GM23338 (cell line): ENCODE data around the gene SORCS2. TPM values are rescaled to one million over a fixed set of nuclear protein-coding genes. Genes with fewer than 3 reads are reported as not detected.

Source experiments
- ATAC-seq: fragments of 200-7000 bp; cut with Tn5 transposase; 3 replicates; pipeline ENCODE4 v1.9.1; 2020
- DNase-seq: peaks from one replicate; pipeline ENCODE4 v3.0.0-alpha.2; 2015; ENCODE audit warnings: low spot score
- H2AFZ ChIP-seq: fragments of 200-600 bp; sonication (generic); 2 replicates; pipeline ENCODE4 v1.8.0; 2016; ENCODE audit warnings: antibody characterized with exemption, mild to moderate bottlenecking, moderate library complexity
- H3F3A ChIP-seq: fragments of 200-600 bp; sonication (generic); replicated peaks from 2 replicates; pipeline ENCODE4 v1.8.0; 2017; ENCODE audit warnings: antibody characterized with exemption, mixed run types, low read depth
- H3K27ac ChIP-seq: fragments of 200-600 bp; sonication (generic); 2 replicates; pipeline ENCODE4 v1.6.1; 2016; ENCODE audit warnings: low read depth
- H3K27me3 ChIP-seq: fragments of 200-600 bp; sonication (generic); 2 replicates; pipeline ENCODE4 v1.8.0; 2016; ENCODE audit warnings: mild to moderate bottlenecking, mixed run types, moderate library complexity; ENCODE audit not compliant: insufficient read depth
- H3K36me3 ChIP-seq: fragments of 200-600 bp; sonication (generic); 2 replicates; pipeline ENCODE4 v1.8.0; 2016; ENCODE audit warnings: mild to moderate bottlenecking; ENCODE audit not compliant: insufficient read depth
- H3K4me1 ChIP-seq: fragments of 200-600 bp; sonication (generic); 2 replicates; pipeline ENCODE4 v1.8.0; 2016; ENCODE audit warnings: mild to moderate bottlenecking, moderate library complexity; ENCODE audit not compliant: insufficient read depth
- H3K4me2 ChIP-seq: fragments of 200-600 bp; sonication (generic); 2 replicates; pipeline ENCODE4 v1.7.1; 2017; ENCODE audit warnings: mixed run types
- H3K4me3 ChIP-seq: fragments of 200-600 bp; sonication (generic); 2 replicates; pipeline ENCODE4 v1.6.1; 2016; ENCODE audit warnings: mixed run types
- H3K79me2 ChIP-seq: fragments of 200-600 bp; sonication (generic); replicated peaks from 2 replicates; pipeline ENCODE4 v1.8.0; 2017; ENCODE audit warnings: mild to moderate bottlenecking; ENCODE audit not compliant: insufficient read depth
- H3K9me2 ChIP-seq: fragments of 200-600 bp; sonication (generic); 2 replicates; pipeline ENCODE4 v1.8.0; 2017; ENCODE audit not compliant: insufficient read depth
- H4K20me1 ChIP-seq: fragments of 200-600 bp; sonication (generic); replicated peaks from 2 replicates; pipeline ENCODE4 v1.8.0; 2017; ENCODE audit warnings: mild to moderate bottlenecking; ENCODE audit not compliant: insufficient read depth
- H3K27ac Mint-ChIP-seq: 2 replicates; pipeline ENCODE4 v1.8.0; 2020; ENCODE audit warnings: inconsistent platforms, mild to moderate bottlenecking, moderate library complexity, mixed read lengths
- H3K27me3 Mint-ChIP-seq: 3 replicates; pipeline ENCODE4 v1.8.0; 2022; ENCODE audit warnings: low read depth, mild to moderate bottlenecking, moderate library complexity, mixed read lengths, inconsistent platforms; ENCODE audit not compliant: insufficient read depth, poor library complexity
- H3K36me3 Mint-ChIP-seq: 3 replicates; pipeline ENCODE4 v1.8.0; 2021; ENCODE audit warnings: low read depth, mild to moderate bottlenecking, inconsistent platforms, moderate library complexity, mixed read lengths
- H3K4me1 Mint-ChIP-seq: 3 replicates; pipeline ENCODE4 v1.8.0; 2020; ENCODE audit warnings: mild to moderate bottlenecking, inconsistent platforms, mixed read lengths
- H3K4me3 Mint-ChIP-seq: 3 replicates; pipeline ENCODE4 v1.8.0; 2021; ENCODE audit warnings: moderate library complexity, mild to moderate bottlenecking, inconsistent platforms, mixed read lengths
- H3K9me3 Mint-ChIP-seq: 3 replicates; pipeline ENCODE4 v1.8.0; 2020; ENCODE audit warnings: moderate library complexity, mild to moderate bottlenecking, inconsistent platforms, mixed read lengths
- CREB1 ChIP-seq: fragments of 250-450 bp; sonication (Bioruptor Pico); IDR thresholded peaks from 2 replicates; pipeline ENCODE4 v1.5.0; 2020; ENCODE audit warnings: low read depth, mild to moderate bottlenecking, moderate library complexity
- EZH2 ChIP-seq: fragments of 200-600 bp; sonication (generic); IDR thresholded peaks from one replicate; pipeline ENCODE4 v1.8.0; 2017; ENCODE audit warnings: antibody characterized with exemption, mild to moderate bottlenecking, low read depth; ENCODE audit not compliant: unreplicated experiment
- EZH2phosphoT487 ChIP-seq: fragments of 200-600 bp; sonication (generic); IDR thresholded peaks from one replicate; pipeline ENCODE4 v1.8.1; 2018; ENCODE audit warnings: antibody characterized with exemption; ENCODE audit not compliant: unreplicated experiment
- JUNB ChIP-seq: IDR thresholded peaks from one replicate; pipeline ENCODE4 v1.6.1; 2016; ENCODE audit warnings: antibody characterized with exemption; ENCODE audit not compliant: unreplicated experiment
- NANOG ChIP-seq: IDR thresholded peaks from 2 replicates; pipeline ENCODE4 v1.6.1; 2016; ENCODE audit warnings: antibody characterized with exemption, borderline replicate concordance
- POLR2AphosphoS5 ChIP-seq: IDR thresholded peaks from 2 replicates; pipeline ENCODE4 v1.6.1; 2016; ENCODE audit warnings: antibody characterized with exemption, low read depth
- STAT1 ChIP-seq: IDR thresholded peaks from one replicate; pipeline ENCODE4 v1.6.1; 2016; ENCODE audit warnings: antibody characterized with exemption; ENCODE audit not compliant: unreplicated experiment
- ZNF114 ChIP-seq: fragments of 250-450 bp; sonication (Bioruptor Pico); IDR thresholded peaks from 2 replicates; pipeline ENCODE4 v1.5.0; 2020; ENCODE audit warnings: mild to moderate bottlenecking, moderate library complexity
- ZNF331 ChIP-seq: fragments of 250-450 bp; sonication (Bioruptor Pico); IDR thresholded peaks from 2 replicates; pipeline ENCODE4 v1.5.0; 2020; ENCODE audit warnings: low read depth, mild to moderate bottlenecking, moderate library complexity
- polyA plus RNA-seq: library from polyadenylated mRNA; unstranded; fragments of >200 nt; fragmentation: Nextera tagmentation; extraction: Ambion mirVana; gene quantifications from 2 replicates; pipeline ENCODE4 v1.2.1, GENCODE V29; 2016
- total RNA-seq: library from RNA; depleted of rRNA; stranded (reverse); fragments of >200 nt; shearing (Covaris generic); gene quantifications from 2 replicates; pipeline ENCODE4 v1.2.3, GENCODE V29; 2014
- TF ChIP-seq, protein P1 (sequence below): fragments of 250-450 bp; sonication (Bioruptor Pico); IDR thresholded peaks from 2 replicates; pipeline ENCODE4 v1.5.0; 2020; ENCODE audit warnings: mild to moderate bottlenecking, moderate library complexity
- TF ChIP-seq, protein P2 (sequence below): IDR thresholded peaks from 2 replicates; pipeline ENCODE4 v1.6.1; 2016; ENCODE audit warnings: antibody characterized with exemption
- TF ChIP-seq, protein P3 (sequence below), 2 experiments: fragments of 200-600 bp in 1 of 2; sonication (generic) in 1 of 2; conservative IDR thresholded peaks; 2 replicates each; pipeline versions ENCODE4 v1.5.1 to v1.6.1; 2016 to 2017; ENCODE audit warnings: antibody characterized with exemption in 2 of 2, low read depth in 2 of 2, mild to moderate bottlenecking in 2 of 2, moderate library complexity in 1 of 2
- TF ChIP-seq, protein P4 (sequence below): IDR thresholded peaks from one replicate; pipeline ENCODE4 v1.6.1; 2018; ENCODE audit warnings: antibody characterized with exemption; ENCODE audit not compliant: unreplicated experiment

SORCS2 gene
- total and polyA plus RNA-seq, 2 experiments from 2014 or later, result 0.47 to 2.4 TPM

DNA sequence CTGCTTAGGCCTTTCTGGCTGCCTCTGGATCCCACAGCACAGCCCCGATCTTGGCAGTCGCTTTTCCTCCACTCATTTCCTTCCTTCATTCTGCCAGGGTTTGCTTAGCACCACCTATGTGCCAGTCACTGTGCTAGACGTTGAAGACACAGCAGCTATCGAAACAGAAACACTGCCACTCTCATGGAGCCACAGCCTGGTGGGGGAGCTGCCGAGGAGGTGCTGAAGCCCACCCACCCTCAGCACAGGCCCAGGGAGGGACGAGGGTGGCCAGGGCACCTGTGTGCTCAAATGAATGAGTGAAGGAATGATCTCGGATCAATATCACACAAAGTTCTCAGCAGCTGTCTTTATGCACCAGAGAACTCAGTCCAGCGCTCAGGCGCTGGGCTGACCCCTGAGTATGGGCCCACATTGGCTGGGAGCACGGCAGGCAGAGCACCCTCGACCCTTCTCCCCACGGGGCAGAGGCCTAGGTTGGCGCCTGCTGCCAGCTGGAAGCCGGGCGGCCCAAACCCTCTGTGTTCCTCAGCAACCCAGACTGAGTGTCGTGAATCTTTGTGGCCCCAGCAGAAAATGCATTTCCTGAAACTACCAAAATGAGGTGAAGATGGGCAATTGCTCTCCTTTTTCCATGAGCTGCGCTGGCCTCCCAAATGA lies 108.9 kb downstream of the SORCS2 start:
- ATAC-seq, result no peak
- Mint-ChIP-seq H3K9me3 (no peaks in the 10 kb centered on the region), H3K36me3 (no peaks in the 10 kb centered on the region), H3K27me3 (peaks cover 14% of the 10 kb centered on the region), H3K27ac (no peak overlapping the region), H3K4me3 (no peak overlapping the region), H3K4me1 (peaks cover 4% of the 10 kb centered on the region)
- Histone ChIP-seq H3F3A (no peaks in the 10 kb centered on the region), H2AFZ (no peak overlapping the region), H4K20me1 (no peaks in the 10 kb centered on the region), H3K27me3 (no peaks in the 10 kb centered on the region), H3K4me3 (no peak overlapping the region), H3K4me2 (no peak overlapping the region), H3K4me1 (no peaks in the 10 kb centered on the region), H3K9me2 (no peaks in the 10 kb centered on the region), H3K79me2 (no peaks in the 10 kb centered on the region), H3K27ac (no peak overlapping the region), H3K36me3 (no peaks in the 10 kb centered on the region)
- TF ChIP-seq CREB1 (CRISPR knock-in tag), result no peak
- no peak for TF ChIP-seq ZNF331
- TF ChIP-seq JUNB, result no peak
- TF ChIP-seq ZNF114 (CRISPR knock-in tag), result no peak
- TF ChIP-seq, protein P1, sequence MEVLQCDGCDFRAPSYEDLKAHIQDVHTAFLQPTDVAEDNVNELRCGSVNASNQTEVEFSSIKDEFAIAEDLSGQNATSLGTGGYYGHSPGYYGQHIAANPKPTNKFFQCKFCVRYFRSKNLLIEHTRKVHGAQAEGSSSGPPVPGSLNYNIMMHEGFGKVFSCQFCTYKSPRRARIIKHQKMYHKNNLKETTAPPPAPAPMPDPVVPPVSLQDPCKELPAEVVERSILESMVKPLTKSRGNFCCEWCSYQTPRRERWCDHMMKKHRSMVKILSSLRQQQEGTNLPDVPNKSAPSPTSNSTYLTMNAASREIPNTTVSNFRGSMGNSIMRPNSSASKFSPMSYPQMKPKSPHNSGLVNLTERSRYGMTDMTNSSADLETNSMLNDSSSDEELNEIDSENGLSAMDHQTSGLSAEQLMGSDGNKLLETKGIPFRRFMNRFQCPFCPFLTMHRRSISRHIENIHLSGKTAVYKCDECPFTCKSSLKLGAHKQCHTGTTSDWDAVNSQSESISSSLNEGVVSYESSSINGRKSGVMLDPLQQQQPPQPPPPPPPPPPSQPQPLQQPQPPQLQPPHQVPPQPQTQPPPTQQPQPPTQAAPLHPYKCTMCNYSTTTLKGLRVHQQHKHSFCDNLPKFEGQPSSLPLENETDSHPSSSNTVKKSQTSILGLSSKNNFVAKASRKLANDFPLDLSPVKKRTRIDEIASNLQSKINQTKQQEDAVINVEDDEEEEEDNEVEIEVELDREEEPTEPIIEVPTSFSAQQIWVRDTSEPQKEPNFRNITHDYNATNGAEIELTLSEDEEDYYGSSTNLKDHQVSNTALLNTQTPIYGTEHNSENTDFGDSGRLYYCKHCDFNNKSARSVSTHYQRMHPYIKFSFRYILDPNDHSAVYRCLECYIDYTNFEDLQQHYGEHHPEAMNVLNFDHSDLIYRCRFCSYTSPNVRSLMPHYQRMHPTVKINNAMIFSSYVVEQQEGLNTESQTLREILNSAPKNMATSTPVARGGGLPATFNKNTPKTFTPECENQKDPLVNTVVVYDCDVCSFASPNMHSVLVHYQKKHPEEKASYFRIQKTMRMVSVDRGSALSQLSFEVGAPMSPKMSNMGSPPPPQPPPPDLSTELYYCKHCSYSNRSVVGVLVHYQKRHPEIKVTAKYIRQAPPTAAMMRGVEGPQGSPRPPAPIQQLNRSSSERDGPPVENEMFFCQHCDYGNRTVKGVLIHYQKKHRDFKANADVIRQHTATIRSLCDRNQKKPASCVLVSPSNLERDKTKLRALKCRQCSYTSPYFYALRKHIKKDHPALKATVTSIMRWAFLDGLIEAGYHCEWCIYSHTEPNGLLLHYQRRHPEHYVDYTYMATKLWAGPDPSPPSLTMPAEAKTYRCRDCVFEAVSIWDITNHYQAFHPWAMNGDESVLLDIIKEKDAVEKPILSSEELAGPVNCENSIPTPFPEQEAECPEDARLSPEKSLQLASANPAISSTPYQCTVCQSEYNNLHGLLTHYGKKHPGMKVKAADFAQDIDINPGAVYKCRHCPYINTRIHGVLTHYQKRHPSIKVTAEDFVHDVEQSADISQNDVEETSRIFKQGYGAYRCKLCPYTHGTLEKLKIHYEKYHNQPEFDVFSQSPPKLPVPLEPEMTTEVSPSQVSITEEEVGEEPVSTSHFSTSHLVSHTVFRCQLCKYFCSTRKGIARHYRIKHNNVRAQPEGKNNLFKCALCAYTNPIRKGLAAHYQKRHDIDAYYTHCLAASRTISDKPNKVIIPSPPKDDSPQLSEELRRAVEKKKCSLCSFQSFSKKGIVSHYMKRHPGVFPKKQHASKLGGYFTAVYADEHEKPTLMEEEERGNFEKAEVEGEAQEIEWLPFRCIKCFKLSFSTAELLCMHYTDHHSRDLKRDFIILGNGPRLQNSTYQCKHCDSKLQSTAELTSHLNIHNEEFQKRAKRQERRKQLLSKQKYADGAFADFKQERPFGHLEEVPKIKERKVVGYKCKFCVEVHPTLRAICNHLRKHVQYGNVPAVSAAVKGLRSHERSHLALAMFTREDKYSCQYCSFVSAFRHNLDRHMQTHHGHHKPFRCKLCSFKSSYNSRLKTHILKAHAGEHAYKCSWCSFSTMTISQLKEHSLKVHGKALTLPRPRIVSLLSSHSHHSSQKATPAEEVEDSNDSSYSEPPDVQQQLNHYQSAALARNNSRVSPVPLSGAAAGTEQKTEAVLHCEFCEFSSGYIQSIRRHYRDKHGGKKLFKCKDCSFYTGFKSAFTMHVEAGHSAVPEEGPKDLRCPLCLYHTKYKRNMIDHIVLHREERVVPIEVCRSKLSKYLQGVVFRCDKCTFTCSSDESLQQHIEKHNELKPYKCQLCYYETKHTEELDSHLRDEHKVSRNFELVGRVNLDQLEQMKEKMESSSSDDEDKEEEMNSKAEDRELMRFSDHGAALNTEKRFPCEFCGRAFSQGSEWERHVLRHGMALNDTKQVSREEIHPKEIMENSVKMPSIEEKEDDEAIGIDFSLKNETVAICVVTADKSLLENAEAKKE (CRISPR knock-in tag), result no peak
- TF ChIP-seq STAT1, result no peak
- TF ChIP-seq EZH2phosphoT487, result no peak
- TF ChIP-seq EZH2, result no peak
- no peak for TF ChIP-seq NANOG
- TF ChIP-seq, protein P2, sequence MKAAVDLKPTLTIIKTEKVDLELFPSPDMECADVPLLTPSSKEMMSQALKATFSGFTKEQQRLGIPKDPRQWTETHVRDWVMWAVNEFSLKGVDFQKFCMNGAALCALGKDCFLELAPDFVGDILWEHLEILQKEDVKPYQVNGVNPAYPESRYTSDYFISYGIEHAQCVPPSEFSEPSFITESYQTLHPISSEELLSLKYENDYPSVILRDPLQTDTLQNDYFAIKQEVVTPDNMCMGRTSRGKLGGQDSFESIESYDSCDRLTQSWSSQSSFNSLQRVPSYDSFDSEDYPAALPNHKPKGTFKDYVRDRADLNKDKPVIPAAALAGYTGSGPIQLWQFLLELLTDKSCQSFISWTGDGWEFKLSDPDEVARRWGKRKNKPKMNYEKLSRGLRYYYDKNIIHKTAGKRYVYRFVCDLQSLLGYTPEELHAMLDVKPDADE, result no peak
- TF ChIP-seq, protein P3, sequence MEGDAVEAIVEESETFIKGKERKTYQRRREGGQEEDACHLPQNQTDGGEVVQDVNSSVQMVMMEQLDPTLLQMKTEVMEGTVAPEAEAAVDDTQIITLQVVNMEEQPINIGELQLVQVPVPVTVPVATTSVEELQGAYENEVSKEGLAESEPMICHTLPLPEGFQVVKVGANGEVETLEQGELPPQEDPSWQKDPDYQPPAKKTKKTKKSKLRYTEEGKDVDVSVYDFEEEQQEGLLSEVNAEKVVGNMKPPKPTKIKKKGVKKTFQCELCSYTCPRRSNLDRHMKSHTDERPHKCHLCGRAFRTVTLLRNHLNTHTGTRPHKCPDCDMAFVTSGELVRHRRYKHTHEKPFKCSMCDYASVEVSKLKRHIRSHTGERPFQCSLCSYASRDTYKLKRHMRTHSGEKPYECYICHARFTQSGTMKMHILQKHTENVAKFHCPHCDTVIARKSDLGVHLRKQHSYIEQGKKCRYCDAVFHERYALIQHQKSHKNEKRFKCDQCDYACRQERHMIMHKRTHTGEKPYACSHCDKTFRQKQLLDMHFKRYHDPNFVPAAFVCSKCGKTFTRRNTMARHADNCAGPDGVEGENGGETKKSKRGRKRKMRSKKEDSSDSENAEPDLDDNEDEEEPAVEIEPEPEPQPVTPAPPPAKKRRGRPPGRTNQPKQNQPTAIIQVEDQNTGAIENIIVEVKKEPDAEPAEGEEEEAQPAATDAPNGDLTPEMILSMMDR (conservative IDR thresholded peaks at IDR 0.05; ENCODE audit: low read depth in 2 of 2), result no peak
- TF ChIP-seq, protein P4, sequence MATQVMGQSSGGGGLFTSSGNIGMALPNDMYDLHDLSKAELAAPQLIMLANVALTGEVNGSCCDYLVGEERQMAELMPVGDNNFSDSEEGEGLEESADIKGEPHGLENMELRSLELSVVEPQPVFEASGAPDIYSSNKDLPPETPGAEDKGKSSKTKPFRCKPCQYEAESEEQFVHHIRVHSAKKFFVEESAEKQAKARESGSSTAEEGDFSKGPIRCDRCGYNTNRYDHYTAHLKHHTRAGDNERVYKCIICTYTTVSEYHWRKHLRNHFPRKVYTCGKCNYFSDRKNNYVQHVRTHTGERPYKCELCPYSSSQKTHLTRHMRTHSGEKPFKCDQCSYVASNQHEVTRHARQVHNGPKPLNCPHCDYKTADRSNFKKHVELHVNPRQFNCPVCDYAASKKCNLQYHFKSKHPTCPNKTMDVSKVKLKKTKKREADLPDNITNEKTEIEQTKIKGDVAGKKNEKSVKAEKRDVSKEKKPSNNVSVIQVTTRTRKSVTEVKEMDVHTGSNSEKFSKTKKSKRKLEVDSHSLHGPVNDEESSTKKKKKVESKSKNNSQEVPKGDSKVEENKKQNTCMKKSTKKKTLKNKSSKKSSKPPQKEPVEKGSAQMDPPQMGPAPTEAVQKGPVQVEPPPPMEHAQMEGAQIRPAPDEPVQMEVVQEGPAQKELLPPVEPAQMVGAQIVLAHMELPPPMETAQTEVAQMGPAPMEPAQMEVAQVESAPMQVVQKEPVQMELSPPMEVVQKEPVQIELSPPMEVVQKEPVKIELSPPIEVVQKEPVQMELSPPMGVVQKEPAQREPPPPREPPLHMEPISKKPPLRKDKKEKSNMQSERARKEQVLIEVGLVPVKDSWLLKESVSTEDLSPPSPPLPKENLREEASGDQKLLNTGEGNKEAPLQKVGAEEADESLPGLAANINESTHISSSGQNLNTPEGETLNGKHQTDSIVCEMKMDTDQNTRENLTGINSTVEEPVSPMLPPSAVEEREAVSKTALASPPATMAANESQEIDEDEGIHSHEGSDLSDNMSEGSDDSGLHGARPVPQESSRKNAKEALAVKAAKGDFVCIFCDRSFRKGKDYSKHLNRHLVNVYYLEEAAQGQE, result no peak
- TF ChIP-seq POLR2AphosphoS5, result no peak
- DNase-seq, result no peak
